Hepatocyte (in vitro differentiated cells): Measurements from ENCODE around the gene TBC1D25. TPM values are rescaled to one million over a fixed set of nuclear protein-coding genes. Genes with fewer than 3 reads are reported as not detected.

Experiments used
- DNase-seq: peaks from one replicate; pipeline ENCODE4 v3.0.0-alpha.2; 2016; ENCODE audit warnings: low spot score
- H2AFZ ChIP-seq: fragments of 200-600 bp; sonication (generic); 2 replicates; pipeline ENCODE4 v1.6.0; 2016; ENCODE audit warnings: antibody characterized with exemption, mild to moderate bottlenecking
- H3K27ac ChIP-seq: fragments of 200-600 bp; sonication (generic); 2 replicates; pipeline ENCODE4 v1.5.1; 2016; ENCODE audit warnings: mild to moderate bottlenecking
- H3K27me3 ChIP-seq: fragments of 200-600 bp; sonication (generic); 2 replicates; pipeline ENCODE4 v1.6.1; 2016
- H3K36me3 ChIP-seq: fragments of 200-600 bp; sonication (generic); replicated peaks from 2 replicates; pipeline ENCODE4 v1.5.1; 2016; ENCODE audit warnings: low read depth; ENCODE audit not compliant: insufficient read depth
- H3K4me1 ChIP-seq: fragments of 200-600 bp; sonication (generic); 2 replicates; pipeline ENCODE4 v1.5.1; 2016; ENCODE audit warnings: mild to moderate bottlenecking, moderate library complexity; ENCODE audit not compliant: insufficient read depth
- H3K4me2 ChIP-seq: fragments of 200-600 bp; sonication (generic); 2 replicates; pipeline ENCODE4 v1.6.0; 2016
- H3K4me3 ChIP-seq: fragments of 200-600 bp; sonication (generic); 2 replicates; pipeline ENCODE4 v1.5.1; 2016; ENCODE audit warnings: mild to moderate bottlenecking
- H3K79me2 ChIP-seq: fragments of 200-600 bp; sonication (generic); 2 replicates; pipeline ENCODE4 v1.6.0; 2017; ENCODE audit warnings: mild to moderate bottlenecking
- H3K9me2 ChIP-seq: fragments of 200-600 bp; sonication (generic); replicated peaks from 2 replicates; pipeline ENCODE4 v1.6.0; 2017; ENCODE audit warnings: mild to moderate bottlenecking; ENCODE audit not compliant: insufficient read depth
- H3K9me3 ChIP-seq: fragments of 200-600 bp; sonication (generic); 2 replicates; pipeline ENCODE4 v1.5.1; 2016; ENCODE audit warnings: low read depth, mild to moderate bottlenecking
- H4K20me1 ChIP-seq: fragments of 200-600 bp; sonication (generic); 2 replicates; pipeline ENCODE4 v1.6.0; 2016; ENCODE audit warnings: mild to moderate bottlenecking; ENCODE audit not compliant: insufficient read depth, poor library complexity, severe bottlenecking
- EZH2 ChIP-seq: fragments of 200-600 bp; sonication (generic); IDR thresholded peaks from 2 replicates; pipeline ENCODE4 v1.6.1; 2016; ENCODE audit warnings: antibody characterized with exemption, mild to moderate bottlenecking, borderline replicate concordance
- EZH2phosphoT487 ChIP-seq: fragments of 200-600 bp; sonication (generic); IDR thresholded peaks from one replicate; pipeline ENCODE4 v1.6.1; 2018; ENCODE audit warnings: antibody characterized with exemption, mild to moderate bottlenecking, low read depth, moderate library complexity; ENCODE audit not compliant: unreplicated experiment, severe bottlenecking
- WGBS: methylation state at CpG from one replicate; pipeline ENCODE4 v1.1.6; 2016; ENCODE audit warnings: low lambda C conversion rate; ENCODE audit errors: missing lambda C conversion rate; 5-methylcytosine and 5-hydroxymethylcytosine counted together
- polyA plus RNA-seq: library from polyadenylated mRNA; unstranded; fragments of >200 nt; fragmentation: Nextera tagmentation; extraction: Ambion mirVana; gene quantifications from 2 replicates; pipeline ENCODE4 v1.2.1, GENCODE V29; 2016
- total RNA-seq: library from RNA; depleted of rRNA; stranded (reverse); fragments of >200 nt; gene quantifications from 2 replicates; pipeline ENCODE4 v1.2.3, GENCODE V29; 2014
- TF ChIP-seq, protein P1 (sequence below): fragments of 200-600 bp; sonication (generic); IDR thresholded peaks from 2 replicates; pipeline ENCODE4 v1.5.1; 2016; ENCODE audit warnings: antibody characterized with exemption, mild to moderate bottlenecking; ENCODE audit not compliant: poor library complexity

The TBC1D25 gene
- total and polyA plus RNA-seq, 2 experiments from 2014 or later, result 4.5 to 11.2 TPM

DNA sequence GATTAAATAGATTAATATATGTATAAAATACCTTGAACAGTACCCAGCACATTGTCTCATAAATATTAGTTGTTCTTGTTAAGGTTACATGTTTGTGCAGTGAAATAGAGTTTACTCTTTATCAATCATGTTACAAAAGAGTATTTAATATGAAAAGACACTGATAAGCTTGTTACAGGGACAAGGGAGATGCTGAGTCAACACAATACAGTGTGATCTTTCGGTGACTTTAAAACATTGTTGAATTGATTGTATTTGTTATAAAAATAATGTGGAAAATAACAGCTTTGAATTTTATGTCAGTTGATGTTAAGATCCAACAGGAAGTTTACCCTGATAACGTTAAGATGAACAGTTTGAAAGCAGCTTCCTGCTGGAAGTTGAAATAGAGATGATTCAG is 56.4 kb downstream of the TBC1D25 start:
- Histone ChIP-seq H3K79me2 (no peaks in the 10 kb centered on the region), H3K27me3 (no peaks in the 10 kb centered on the region), H3K9me2 (no peaks in the 10 kb centered on the region), H3K36me3 (no peaks in the 10 kb centered on the region), H2AFZ (no peak overlapping the region), H3K4me2 (no peak overlapping the region), H3K4me3 (no peak overlapping the region), H3K27ac (no peak overlapping the region), H3K4me1 (no peaks in the 10 kb centered on the region), H4K20me1 (no peaks in the 10 kb centered on the region), H3K9me3 (no peaks in the 10 kb centered on the region)
- WGBS, result 74% methylated on average over 2 of the region's 2 CpGs
- TF ChIP-seq EZH2phosphoT487 (no peak), EZH2 (no peak)
- TF ChIP-seq, protein P1, sequence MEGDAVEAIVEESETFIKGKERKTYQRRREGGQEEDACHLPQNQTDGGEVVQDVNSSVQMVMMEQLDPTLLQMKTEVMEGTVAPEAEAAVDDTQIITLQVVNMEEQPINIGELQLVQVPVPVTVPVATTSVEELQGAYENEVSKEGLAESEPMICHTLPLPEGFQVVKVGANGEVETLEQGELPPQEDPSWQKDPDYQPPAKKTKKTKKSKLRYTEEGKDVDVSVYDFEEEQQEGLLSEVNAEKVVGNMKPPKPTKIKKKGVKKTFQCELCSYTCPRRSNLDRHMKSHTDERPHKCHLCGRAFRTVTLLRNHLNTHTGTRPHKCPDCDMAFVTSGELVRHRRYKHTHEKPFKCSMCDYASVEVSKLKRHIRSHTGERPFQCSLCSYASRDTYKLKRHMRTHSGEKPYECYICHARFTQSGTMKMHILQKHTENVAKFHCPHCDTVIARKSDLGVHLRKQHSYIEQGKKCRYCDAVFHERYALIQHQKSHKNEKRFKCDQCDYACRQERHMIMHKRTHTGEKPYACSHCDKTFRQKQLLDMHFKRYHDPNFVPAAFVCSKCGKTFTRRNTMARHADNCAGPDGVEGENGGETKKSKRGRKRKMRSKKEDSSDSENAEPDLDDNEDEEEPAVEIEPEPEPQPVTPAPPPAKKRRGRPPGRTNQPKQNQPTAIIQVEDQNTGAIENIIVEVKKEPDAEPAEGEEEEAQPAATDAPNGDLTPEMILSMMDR, result no peak
- DNase-seq, result no peak

DNA sequence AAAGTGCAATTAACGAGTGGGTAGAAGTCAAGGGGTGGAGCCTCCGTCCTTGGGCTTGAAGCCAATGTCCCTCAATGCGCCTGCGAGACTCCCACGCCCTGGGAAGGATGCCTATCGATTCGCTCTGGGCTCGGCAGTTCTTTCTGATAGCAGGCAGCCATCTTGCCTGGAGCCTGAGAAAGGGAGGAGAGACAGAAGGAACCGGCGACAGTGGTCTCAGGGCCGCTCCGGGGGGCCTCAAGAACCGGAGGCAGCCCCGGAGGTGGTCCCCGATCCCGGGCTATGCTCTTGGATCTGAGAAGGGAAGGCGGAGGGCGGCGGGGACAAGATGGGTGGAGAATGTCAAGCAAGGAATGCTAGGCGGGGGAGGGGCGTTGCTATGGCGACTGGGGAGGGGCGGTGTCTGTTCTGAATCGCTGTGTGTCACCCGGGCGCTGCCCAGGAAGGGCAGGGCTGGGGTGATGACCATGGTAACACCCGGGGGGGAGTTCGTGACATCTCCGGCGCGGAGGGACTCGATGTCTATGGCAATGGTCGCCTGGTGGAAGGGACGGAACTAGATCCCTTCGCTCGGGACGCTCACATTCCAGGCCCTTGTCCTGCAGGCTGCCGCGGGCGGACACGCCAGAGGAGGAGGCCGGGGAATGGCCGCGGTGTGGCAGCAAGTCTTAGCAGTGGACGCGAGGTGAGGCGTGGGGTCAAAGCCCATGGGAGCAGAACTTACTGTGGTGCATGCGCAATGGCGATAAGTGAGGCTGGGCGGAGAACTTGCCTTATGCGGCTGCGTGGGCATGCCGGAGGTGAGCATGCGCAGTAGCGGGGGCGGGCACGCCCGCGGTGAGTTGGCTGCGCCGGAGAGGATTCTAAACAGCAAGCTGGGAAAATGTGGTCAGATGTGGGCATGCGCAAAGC is 58.1 kb downstream of the TBC1D25 start, which contains the start of gene WDR13:
TSS of gene WDR13 (plus strand) at position 140 of the 912 bp plus-strand sequence. CDS start at position 645, 505 bp downstream.
- no peaks in the 10 kb centered on the region for H3K4me1 ChIP-seq
- peak within 1 kb of the TSS; percentile 99 for H3K27ac ChIP-seq
- 43% methylated on average over 58 of the region's 62 CpGs for WGBS

DNA sequence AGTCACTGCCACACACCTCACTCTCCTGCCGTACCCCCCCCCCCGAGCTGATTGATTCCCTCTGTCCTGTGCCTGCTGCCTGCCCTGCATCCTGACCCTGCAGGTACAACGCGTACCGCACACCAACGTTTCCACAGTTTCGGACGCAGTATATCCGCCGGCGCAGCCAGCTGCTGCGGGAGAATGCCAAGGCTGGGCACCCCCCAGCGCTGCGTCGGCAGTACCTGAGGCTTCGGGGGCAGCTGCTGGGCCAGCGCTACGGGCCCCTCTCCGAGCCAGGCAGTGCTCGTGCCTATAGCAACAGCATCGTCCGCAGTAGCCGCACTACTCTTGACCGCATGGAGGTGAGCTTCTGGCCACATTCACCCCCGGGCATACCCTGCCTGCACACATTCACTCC is 59.1 kb downstream of the TBC1D25 start:
- no peak overlapping the region for H2AFZ ChIP-seq
- no peaks in the 10 kb centered on the region for H3K4me1 ChIP-seq
- H4K20me1 ChIP-seq, result no peaks in the 10 kb centered on the region
- no peak for DNase-seq
- no peak overlapping the region for H3K27ac ChIP-seq
- H3K9me3 ChIP-seq, result no peaks in the 10 kb centered on the region
- no peaks in the 10 kb centered on the region for H3K9me2 ChIP-seq
- no peak overlapping the region for H3K4me3 ChIP-seq
- H3K36me3 ChIP-seq, result no peaks in the 10 kb centered on the region
- TF ChIP-seq EZH2 (no peak), EZH2phosphoT487 (no peak)
- TF ChIP-seq, protein P1, result no peak
- H3K79me2 ChIP-seq, result no peaks in the 10 kb centered on the region
- peak overlapping the region; percentile 77 for H3K4me2 ChIP-seq
- WGBS, result 96% methylated on average over 25 of the region's 25 CpGs
- no peaks in the 10 kb centered on the region for H3K27me3 ChIP-seq

More for the DNA sequence above, 58.1 kb downstream of the TBC1D25 start, which contains the start of gene WDR13:
- Histone ChIP-seq H3K4me3 (peak within 1 kb of the TSS; percentile 60), H3K27me3 (no peaks in the 10 kb centered on the region), H3K9me2 (no peaks in the 10 kb centered on the region), H4K20me1 (no peaks in the 10 kb centered on the region), H3K9me3 (no peaks in the 10 kb centered on the region), H3K79me2 (no peaks in the 10 kb centered on the region), H3K4me2 (peak within 1 kb of the TSS; percentile 77), H3K36me3 (no peaks in the 10 kb centered on the region), H2AFZ (no peak within 1 kb of the TSS)
- TF ChIP-seq, protein P1, result no peak
- TF ChIP-seq EZH2 (no peak), EZH2phosphoT487 (no peak)
- peak; percentile 92 for DNase-seq
